ENCODE results near the gene NMT1.
A peak's percentile ranks its signal among the peaks of the same experiment; 100 is the strongest.

Gene NMT1

DNA sequence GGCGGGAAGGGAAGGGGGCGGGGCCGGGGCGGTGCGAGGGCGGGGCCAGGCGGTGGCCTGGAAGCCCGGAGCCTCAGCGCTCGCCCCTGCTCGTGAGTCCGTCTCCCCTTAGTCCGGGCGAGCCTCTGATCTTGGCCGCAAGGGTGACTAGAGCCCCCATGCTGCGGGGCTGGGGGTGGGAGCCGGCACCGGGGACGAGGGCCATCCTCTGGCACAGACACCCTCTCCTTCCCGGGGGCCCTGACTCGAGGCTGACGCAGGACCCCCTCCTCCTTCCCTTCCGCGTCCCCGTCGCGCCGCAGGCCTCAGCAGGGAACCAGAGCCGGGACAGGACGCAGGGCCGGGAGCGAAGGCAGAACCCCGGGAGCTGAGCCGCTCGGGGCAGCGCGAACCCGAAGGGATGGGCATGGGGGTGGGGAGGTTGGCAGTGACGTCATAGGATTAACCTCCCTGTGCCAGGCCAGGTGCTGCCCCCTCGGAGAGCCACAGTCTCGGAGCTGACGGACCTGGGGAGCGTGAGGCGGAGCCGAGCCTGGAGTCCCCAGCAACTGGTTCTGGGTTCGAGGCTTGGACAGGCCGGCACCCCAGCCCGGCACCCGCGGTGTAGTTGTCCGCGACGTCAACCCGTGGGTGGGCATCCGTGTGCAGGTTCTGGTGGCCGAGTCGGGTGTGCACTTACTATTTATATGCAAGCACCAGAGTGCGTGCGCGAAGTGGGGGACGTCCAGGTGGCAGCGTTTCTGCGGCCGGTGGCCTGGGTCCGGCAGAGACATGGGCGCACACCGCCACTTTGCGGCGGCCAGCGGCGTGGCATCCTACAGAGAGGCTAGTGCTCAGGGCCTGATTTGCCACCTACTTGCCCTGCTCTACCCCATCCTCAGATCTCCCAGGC, 71.7 kb downstream of the NMT1 start:
- DNase-seq: peak in 49 of 51 donors; percentile 22 to 84 (median 64)

GRCh38 chr17:45135192-45135977, 74.3 kb downstream of the NMT1 start, which contains the start of gene ACBD4:
ACBD4 (plus strand) TSS chr17:45135687; CDS start chr17:45136145, 458 bp downstream.
- peak; percentile 40 to 97 (median 90) for DNase-seq

- peak in 1 of 51 donors; percentile 13 for DNase-seq
These were observed 75.1 kb downstream of the NMT1 start for GRCh38 chr17:45135978-45136791.

DNA sequence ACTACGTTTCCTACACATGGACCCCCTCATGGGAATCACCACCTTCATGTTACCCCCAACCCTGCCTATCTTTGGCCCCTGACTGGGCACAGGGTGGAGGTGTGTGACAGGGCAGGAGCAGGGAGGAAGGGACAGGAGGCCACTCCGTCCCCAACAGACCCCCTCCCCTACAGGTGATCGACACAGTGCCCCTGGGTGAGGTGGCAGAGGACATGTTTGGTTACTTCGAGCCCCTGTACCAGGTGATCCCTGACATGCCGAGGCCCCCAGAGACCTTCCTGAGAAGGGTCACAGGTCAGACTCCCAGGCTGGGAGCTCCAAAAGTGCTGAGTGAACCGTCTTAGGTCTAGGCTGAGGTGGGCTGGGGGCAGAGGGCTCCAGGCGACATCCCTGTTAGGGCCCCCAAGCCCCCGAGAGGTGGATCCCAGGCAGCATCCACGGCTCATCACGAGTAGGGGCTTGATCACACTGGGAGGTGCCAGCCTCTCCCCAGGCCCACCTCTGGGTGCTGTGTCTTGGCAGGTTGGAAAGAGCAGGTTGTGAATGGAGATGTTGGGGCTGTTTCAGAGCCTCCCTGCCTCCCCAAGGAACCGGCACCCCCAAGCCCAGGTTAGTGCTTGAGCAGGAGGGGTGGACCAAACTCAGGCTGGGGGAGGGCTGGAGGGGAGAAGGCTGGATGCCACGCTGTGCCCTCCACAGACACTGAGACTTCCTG, 75.9 kb downstream of the NMT1 start:
- no peak for DNase-seq

- DNase-seq: no peak
These were observed 76.6 kb downstream of the NMT1 start for GRCh38 chr17:45137561-45138305.

GRCh38 chr17:45138911-45139532, 77.9 kb downstream of the NMT1 start:
- no peak for DNase-seq

DNA sequence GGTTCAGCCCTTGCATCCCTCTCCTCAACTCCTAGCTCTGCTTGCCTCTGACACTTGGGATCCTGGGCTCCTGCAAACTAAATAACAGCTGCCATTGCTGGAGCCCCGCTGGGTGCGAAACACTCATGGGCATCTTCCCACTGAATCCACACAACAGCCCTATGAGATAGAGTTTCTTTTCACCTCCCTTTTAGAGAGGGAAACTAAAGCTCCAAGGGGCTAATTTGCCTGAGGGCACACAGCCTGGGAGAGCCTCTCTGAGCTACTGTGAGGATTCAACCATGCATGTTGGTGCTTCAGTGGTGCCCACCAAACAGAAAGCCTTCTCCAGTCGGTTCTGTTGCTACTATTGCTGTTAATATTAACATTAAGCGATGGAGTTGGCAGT, 78.4 kb downstream of the NMT1 start:
- DNase-seq: no peak

- DNase-seq: no peak
These were observed 82.1 kb downstream of the NMT1 start for GRCh38 chr17:45143094-45143670.

GRCh38 chr17:45143767-45144198, 82.7 kb downstream of the NMT1 start:
- peak in 39 of 51 donors; percentile 16 to 76 (median 45) for DNase-seq

DNA sequence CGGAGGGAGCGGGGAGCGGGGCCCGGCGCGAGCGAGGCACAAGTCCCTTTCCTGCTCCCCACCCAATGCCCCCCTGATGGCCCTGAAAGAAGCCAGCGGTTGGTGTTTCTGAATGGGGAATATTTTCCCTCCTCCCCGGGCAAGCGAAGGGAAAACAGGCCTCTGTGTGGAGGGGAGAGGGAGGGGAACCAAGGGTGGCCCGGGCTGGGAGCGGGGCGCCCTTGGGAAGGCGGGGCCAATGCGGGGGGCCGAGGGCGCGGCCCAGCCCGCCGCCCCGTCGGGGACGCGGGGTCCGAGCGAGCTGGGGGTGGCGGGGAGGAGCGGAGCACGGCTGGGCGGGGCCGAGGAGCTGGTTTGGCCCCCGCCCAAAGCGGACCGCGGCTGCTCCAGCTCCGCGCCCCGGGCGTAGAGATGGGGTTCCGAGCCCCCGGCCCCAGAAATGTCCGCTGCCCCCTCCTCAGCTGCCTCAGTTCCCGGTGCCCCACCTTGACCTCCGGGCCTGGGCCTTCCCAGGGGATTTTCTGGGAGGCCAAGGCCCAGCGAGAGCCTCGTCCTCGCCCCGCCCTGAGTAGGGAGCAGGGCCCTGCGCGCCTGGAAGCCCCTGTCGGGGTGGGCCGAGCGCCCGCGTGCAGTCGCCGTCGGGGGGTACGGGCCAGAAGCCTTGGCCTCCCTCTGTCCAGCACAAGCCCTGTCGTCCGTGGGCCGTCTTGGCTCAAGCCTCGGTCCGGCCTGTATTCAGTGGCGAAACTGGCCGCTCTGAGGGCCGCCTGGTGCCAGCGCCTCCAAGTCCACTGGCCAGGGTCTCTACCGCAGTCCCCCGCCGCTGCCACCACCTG, 83.3 kb downstream of the NMT1 start:
- peak in 17 of 51 donors; percentile 35 to 74 (median 50) for DNase-seq

GRCh38 chr17:45145035-45145389, 83.9 kb downstream of the NMT1 start:
- DNase-seq: no peak

DNA sequence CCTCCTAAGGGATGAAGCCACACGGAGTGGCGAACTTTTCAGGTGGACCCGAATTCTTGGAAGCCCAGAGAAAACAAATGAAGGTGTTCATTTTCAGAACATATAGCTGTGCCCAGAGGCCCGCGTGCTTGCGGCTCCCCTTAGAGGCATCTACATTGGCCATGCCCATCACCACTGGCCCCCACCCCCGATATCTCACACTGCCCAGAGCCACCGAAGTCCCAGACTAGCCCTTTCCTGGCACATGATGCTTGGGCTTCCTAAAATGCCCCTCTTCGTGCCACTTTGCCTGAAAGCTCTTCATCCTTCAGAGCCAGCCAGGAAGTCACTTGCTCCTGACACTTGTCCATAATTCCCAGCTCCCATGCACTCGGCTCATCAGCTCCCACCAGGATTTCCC, 85.0 kb downstream of the NMT1 start:
- DNase-seq: no peak

DNA sequence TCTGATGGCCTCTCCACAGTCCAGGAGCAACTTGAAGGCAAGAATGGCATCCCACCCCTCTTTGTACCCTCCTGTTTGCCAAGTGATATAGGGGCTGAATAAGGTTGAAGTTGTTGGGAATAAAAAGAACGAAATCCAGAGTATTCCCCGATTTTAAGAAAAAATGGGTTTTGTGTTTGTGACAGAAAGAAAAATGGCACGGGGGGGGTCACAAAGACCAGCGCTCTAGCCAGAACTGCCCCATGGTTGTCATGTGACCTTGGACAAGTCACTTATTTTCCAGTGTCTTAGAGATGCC, 85.4 kb downstream of the NMT1 start:
- DNase-seq: no peak

DNA sequence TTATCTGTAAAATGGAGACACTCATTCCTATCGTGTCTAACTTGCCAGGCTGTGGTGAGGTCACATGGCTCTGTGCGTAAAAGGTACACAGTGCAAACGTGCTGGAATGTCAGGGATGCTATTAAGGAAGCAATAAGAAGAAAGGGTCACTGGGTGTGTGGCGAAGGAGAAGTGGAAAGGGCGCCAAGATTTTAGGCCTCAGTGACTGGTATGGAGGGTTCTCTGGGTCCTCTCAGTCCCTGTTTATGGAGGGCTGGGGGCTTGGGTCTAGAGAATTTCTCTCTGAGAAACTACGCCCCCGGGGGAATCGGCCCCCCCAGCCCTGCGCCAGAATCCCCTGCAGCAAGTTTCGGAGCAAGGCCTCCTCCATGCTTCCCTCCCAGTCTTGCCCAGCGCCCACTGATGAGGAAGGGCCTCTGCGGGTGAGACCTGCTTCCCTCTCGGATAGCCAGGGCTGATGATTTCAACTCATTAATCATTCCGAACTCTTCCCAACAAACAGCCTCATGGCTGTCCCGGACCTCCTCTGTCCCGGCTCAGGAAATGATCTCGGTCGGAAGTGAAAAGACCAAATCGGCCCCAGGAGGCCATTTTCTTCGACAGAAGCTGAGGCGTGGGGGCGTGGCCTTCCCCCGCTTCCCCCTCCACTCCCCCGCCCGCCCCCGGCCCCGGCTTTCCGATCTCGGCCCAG, 85.9 kb downstream of the NMT1 start:
- DNase-seq: peak in 16 of 51 donors; percentile 47 to 90 (median 66)

- DNase-seq: peak in 48 of 51 donors; percentile 40 to 96 (median 68)
These were observed 86.6 kb downstream of the NMT1 start for GRCh38 chr17:45147581-45148182.

DNA sequence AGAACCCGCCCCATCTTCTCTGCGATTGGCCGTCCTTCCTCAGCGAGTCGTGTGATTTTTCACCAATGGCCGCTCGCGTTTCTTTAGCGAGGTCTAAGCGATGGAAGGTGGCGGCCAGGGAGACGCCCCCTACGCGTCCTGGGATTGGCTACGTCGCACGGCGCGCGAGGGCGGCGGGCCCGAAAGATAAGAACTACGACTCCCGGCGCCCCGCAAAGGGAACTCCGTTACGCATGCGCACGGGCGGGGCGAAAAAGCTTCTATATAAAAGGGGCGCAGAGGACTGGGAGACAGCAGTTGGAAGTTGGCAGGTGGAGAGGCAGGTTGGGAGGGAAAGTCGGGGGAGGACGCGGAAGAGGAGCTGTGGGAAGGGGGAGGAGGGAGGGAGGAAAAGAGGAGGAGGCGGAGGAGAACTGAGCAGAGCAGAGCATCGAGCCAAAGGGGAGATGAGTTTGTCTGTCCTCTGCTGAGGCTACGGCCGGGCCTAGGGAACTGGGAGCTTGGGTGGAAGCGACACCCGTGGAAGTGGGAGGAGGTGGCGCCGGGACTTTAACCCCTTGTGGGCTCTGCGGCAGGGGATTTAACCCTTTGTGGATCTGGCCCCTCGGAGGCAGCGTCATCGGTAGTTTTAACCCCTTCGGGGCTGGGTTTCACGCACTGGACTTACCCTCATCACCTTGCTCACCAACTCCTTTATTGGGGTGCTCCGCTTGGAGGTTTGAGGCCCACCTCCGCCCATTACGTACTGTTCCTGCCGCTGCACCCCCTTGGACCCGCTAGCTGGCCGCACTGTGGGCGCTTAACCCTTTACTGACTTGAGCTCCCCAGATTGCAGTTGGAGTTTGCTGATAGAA, 87.3 kb downstream of the NMT1 start, which contains the start of gene HEXIM1:
HEXIM1 (plus strand) TSS at position 293 of the 854 bp plus-strand sequence. CDS start 716 bp downstream, outside the sequence.
- DNase-seq: peak; percentile 92 to 100 (median 99)
